ENCODE measurements around the gene OR6Q1. TPM values are rescaled to one million over a fixed set of nuclear protein-coding genes. Genes with fewer than 3 reads are reported as not detected.

OR6Q1 gene
- total and polyA plus RNA-seq, 2 donors (not counting 1 experiment from before 2014, with no cell fraction given), result not detected

GRCh38 chr11:58003036-58003435, 27.7 kb upstream of the OR6Q1 start:
- no peak overlapping the region for H3K27ac Mint-ChIP-seq
- no peaks in the 10 kb centered on the region for H3K4me1 Mint-ChIP-seq
- H3K79me2 ChIP-seq (ENCODE audit: control insufficient read depth, insufficient read depth, low read length), result no peaks in the 10 kb centered on the region
- intact Hi-C loops (cut with micrococcal nuclease), result no loop called here
- no peaks in the 10 kb centered on the region for H3K4me1 ChIP-seq (ENCODE audit: control insufficient read depth in 2 of 2, insufficient read depth in 2 of 2, low read length in 2 of 2)
- no peaks in the 10 kb centered on the region for H4K20me1 ChIP-seq (ENCODE audit: control insufficient read depth, insufficient read depth, low read length, poor library complexity, severe bottlenecking)
- H3K4me3 ChIP-seq (ENCODE audit: control extremely low read depth in 1 of 5, extremely low read depth in 1 of 5, insufficient read depth in 1 of 5, low read depth in 2 of 5, low read length in 4 of 5), result no peak overlapping the region
- H3K36me3 ChIP-seq (replicated peaks in 1 of 2; ENCODE audit: control extremely low read depth in 1 of 2, control insufficient read depth in 1 of 2, extremely low read depth in 1 of 2, insufficient read depth in 2 of 2, low read length in 1 of 2), result no peaks in the 10 kb centered on the region
- H3K9ac ChIP-seq (ENCODE audit: low read length), result no peak overlapping the region
- no peak for TF ChIP-seq CTCF (IDR thresholded peaks at IDR 0.05)
- no peak for TF ChIP-seq EZH2 (IDR thresholded peaks at IDR 0.05; ENCODE audit: borderline replicate concordance, insufficient read depth, low read depth, low read length, poor library complexity, severe bottlenecking)
- CTCF ChIA-PET, result no interaction called here
- H3K9me3 Mint-ChIP-seq (ENCODE audit: insufficient read depth), result no peaks in the 10 kb centered on the region
- no CpG with 5 or more reads among the region's 2 CpGs for WGBS (ENCODE audit: insufficient coverage)
- H3K9me3 ChIP-seq (ENCODE audit: control extremely low read depth in 1 of 3, control insufficient read depth in 2 of 3, insufficient read depth in 1 of 3, low read length in 2 of 3), result peaks cover 0 to 4% (median 0%) of the 10 kb centered on the region in 3 donors
- POLR2A ChIA-PET, result no interaction called here
- H3K27me3 ChIP-seq (replicated peaks in 1 of 4; ENCODE audit: control extremely low read depth in 1 of 4, control insufficient read depth in 3 of 4, insufficient read depth in 4 of 4, low read length in 3 of 4), result peaks cover 0 to 5% (median 2%) of the 10 kb centered on the region in 4 experiments
- no peak overlapping the region for H3K4me2 ChIP-seq (replicated peaks; ENCODE audit: low read depth, low read length, poor library complexity, severe bottlenecking)
- no peak overlapping the region for H3K27ac ChIP-seq (ENCODE audit: low read length in 2 of 2)
- H2AFZ ChIP-seq (ENCODE audit: insufficient read depth, low read depth, low read length, poor library complexity, severe bottlenecking), result no peak overlapping the region
- ATAC-seq (ENCODE audit: low read depth) (no peak), DNase-seq (no peak)
- H3K4me3 Mint-ChIP-seq, result no peak overlapping the region
- H3K27me3 Mint-ChIP-seq, result peaks cover 41% of the 10 kb centered on the region

- ATAC-seq (ENCODE audit: low read depth), result no peak
- intact Hi-C loops (cut with micrococcal nuclease), result no loop called here
These were observed 27.2 kb upstream of the OR6Q1 start for GRCh38 chr11:58003591-58003990.

More at GRCh38 chr11:58003591-58003990, 27.2 kb upstream of the OR6Q1 start:
- ChIA-PET CTCF (no interaction called here), POLR2A (no interaction called here)
- peaks cover 0 to 4% (median 0%) of the 10 kb centered on the region in 3 donors for H3K9me3 ChIP-seq (ENCODE audit: control extremely low read depth in 1 of 3, control insufficient read depth in 2 of 3, insufficient read depth in 1 of 3, low read length in 2 of 3)
- TF ChIP-seq CTCF (IDR thresholded peaks at IDR 0.05) (no peak), EZH2 (IDR thresholded peaks at IDR 0.05; ENCODE audit: borderline replicate concordance, insufficient read depth, low read depth, low read length, poor library complexity, severe bottlenecking) (no peak)
- Mint-ChIP-seq H3K27ac (no peak overlapping the region), H3K4me1 (no peaks in the 10 kb centered on the region), H3K4me3 (no peak overlapping the region), H3K9me3 (ENCODE audit: insufficient read depth) (no peaks in the 10 kb centered on the region), H3K27me3 (peaks cover 41% of the 10 kb centered on the region)
- no peaks in the 10 kb centered on the region for H4K20me1 ChIP-seq (ENCODE audit: control insufficient read depth, insufficient read depth, low read length, poor library complexity, severe bottlenecking)
- no peak for DNase-seq
- H2AFZ ChIP-seq (ENCODE audit: insufficient read depth, low read depth, low read length, poor library complexity, severe bottlenecking), result no peak overlapping the region
- no peak overlapping the region for H3K9ac ChIP-seq (ENCODE audit: low read length)
- peaks cover 0 to 5% (median 2%) of the 10 kb centered on the region in 4 experiments for H3K27me3 ChIP-seq (replicated peaks in 1 of 4; ENCODE audit: control extremely low read depth in 1 of 4, control insufficient read depth in 3 of 4, insufficient read depth in 4 of 4, low read length in 3 of 4)
- no peak overlapping the region for H3K4me3 ChIP-seq (ENCODE audit: control extremely low read depth in 1 of 5, extremely low read depth in 1 of 5, insufficient read depth in 1 of 5, low read depth in 2 of 5, low read length in 4 of 5)
- H3K36me3 ChIP-seq (replicated peaks in 1 of 2; ENCODE audit: control extremely low read depth in 1 of 2, control insufficient read depth in 1 of 2, extremely low read depth in 1 of 2, insufficient read depth in 2 of 2, low read length in 1 of 2), result no peaks in the 10 kb centered on the region
- no peak overlapping the region for H3K4me2 ChIP-seq (replicated peaks; ENCODE audit: low read depth, low read length, poor library complexity, severe bottlenecking)
- H3K27ac ChIP-seq (ENCODE audit: low read length in 2 of 2), result no peak overlapping the region
- H3K4me1 ChIP-seq (ENCODE audit: control insufficient read depth in 2 of 2, insufficient read depth in 2 of 2, low read length in 2 of 2), result no peaks in the 10 kb centered on the region
- no peaks in the 10 kb centered on the region for H3K79me2 ChIP-seq (ENCODE audit: control insufficient read depth, insufficient read depth, low read length)
